Activated gamma-delta T cell treated with anti-CD3 and anti-CD28 coated beads, Interleukin-2, amount 50 U/mL, for 16 hours (primary cell): ENCODE measurements around the gene EXD3.
"Not testable (repeated sequence)": the region's sequence is repeated elsewhere in the genome, so short reads cannot be mapped to it uniquely, and the experiment has no call there.

Experiments
- DNase-seq: peaks from one replicate; pipeline ENCODE4 v3.0.0-alpha.2; 2020; ENCODE audit warnings: low read depth

Gene EXD3

GRCh38 chr9:137270929-137271695 lies 151.8 kb downstream of the EXD3 start:
- no peak for DNase-seq

- no peak for DNase-seq
Observed at GRCh38 chr9:137269231-137269772, 153.7 kb downstream of the EXD3 start.

GRCh38 chr9:137268538-137269201 lies 154.3 kb downstream of the EXD3 start:
- DNase-seq = no peak

- DNase-seq = no peak
Observed at GRCh38 chr9:137267933-137268355, 155.0 kb downstream of the EXD3 start.

- DNase-seq = no peak
Observed at GRCh38 chr9:137266585-137267453, 156.1 kb downstream of the EXD3 start.

GRCh38 chr9:137266162-137266527 lies 156.8 kb downstream of the EXD3 start:
- no peak for DNase-seq

GRCh38 chr9:137265496-137266161 lies 157.3 kb downstream of the EXD3 start:
- DNase-seq = no peak

GRCh38 chr9:137264067-137264466 lies 158.9 kb downstream of the EXD3 start:
- DNase-seq = no peak

GRCh38 chr9:137263506-137263905 lies 159.5 kb downstream of the EXD3 start:
- DNase-seq = no peak

GRCh38 chr9:137262909-137263285 lies 160.1 kb downstream of the EXD3 start:
- DNase-seq = no peak

- DNase-seq = not testable (repeated sequence)
Observed at GRCh38 chr9:137262173-137262908, 160.6 kb downstream of the EXD3 start.
